SIG-M5 treated with dmso at 0.1 percent for 504 hours (cell line): ENCODE data around the gene S1PR3.

ENCODE experiments used
- DNase-seq: peaks from one replicate; lab custom pipeline; 2025; ENCODE audit not compliant: unreplicated experiment; lab: John Stamatoyannopoulos, UW

S1PR3 gene

GRCh38 chr9:89008055-89008743 is 16.9 kb downstream of the S1PR3 start:
- DNase-seq, result no peak

GRCh38 chr9:89008744-89009545 is 17.7 kb downstream of the S1PR3 start:
- peak; percentile 79 for DNase-seq

- no peak for DNase-seq
Observed at GRCh38 chr9:89009546-89009840, 18.2 kb downstream of the S1PR3 start.

- no peak for DNase-seq
Observed at GRCh38 chr9:89010056-89010455, 18.8 kb downstream of the S1PR3 start.

- DNase-seq, result no peak
Observed at GRCh38 chr9:89010526-89011111, 19.4 kb downstream of the S1PR3 start.

GRCh38 chr9:89011683-89012082 is 20.4 kb downstream of the S1PR3 start:
- no peak for DNase-seq

GRCh38 chr9:89012294-89013042 is 21.2 kb downstream of the S1PR3 start:
- no peak for DNase-seq

GRCh38 chr9:89013660-89014059 is 22.4 kb downstream of the S1PR3 start:
- no peak for DNase-seq

GRCh38 chr9:89014153-89014552 is 22.9 kb downstream of the S1PR3 start:
- DNase-seq, result no peak

- no peak for DNase-seq
Observed at GRCh38 chr9:89015336-89015735, 24.1 kb downstream of the S1PR3 start.

- DNase-seq, result no peak
Observed at GRCh38 chr9:89020754-89021153, 29.5 kb downstream of the S1PR3 start.

GRCh38 chr9:89021154-89021803 is 30.0 kb downstream of the S1PR3 start:
- peak; percentile 2 for DNase-seq

GRCh38 chr9:89022001-89022759 is 30.9 kb downstream of the S1PR3 start:
- peak; percentile 17 for DNase-seq

- no peak for DNase-seq
Observed at GRCh38 chr9:89022902-89023301, 31.6 kb downstream of the S1PR3 start.

- peak; percentile 44 for DNase-seq
Observed at GRCh38 chr9:89023740-89024139, 32.5 kb downstream of the S1PR3 start.

GRCh38 chr9:89024727-89025126 is 33.5 kb downstream of the S1PR3 start:
- no peak for DNase-seq

GRCh38 chr9:89025553-89025952 is 34.3 kb downstream of the S1PR3 start:
- DNase-seq, result no peak

- no peak for DNase-seq
Observed at GRCh38 chr9:89026876-89027275, 35.6 kb downstream of the S1PR3 start.

GRCh38 chr9:89029788-89030187 is 38.5 kb downstream of the S1PR3 start:
- no peak for DNase-seq

GRCh38 chr9:89032173-89032572 is 40.9 kb downstream of the S1PR3 start:
- DNase-seq, result no peak
